HepG2 (cell line): ENCODE results near the gene MFRP.

Experiments
- CEBPB ChIP-seq: IDR thresholded peaks from 2 replicates; pipeline ENCODE4 v1.6.1; 2011; ENCODE audit warnings: low read depth, low read length, improper control_type of control experiment, borderline replicate concordance
- HMG20B ChIP-seq: conservative IDR thresholded peaks from 2 replicates; pipeline ENCODE4 v1.6.1; 2016; ENCODE audit warnings: missing genetic modification reagents, missing compliant biosample characterization
- MYC ChIP-seq: sonication (generic); formaldehyde crosslinking; IDR thresholded peaks from 2 replicates; pipeline ENCODE4 v1.9.0; 2021; ENCODE audit warnings: missing genetic modification reagents, borderline replicate concordance
- SNRNP70 ChIP-seq: fragments of 200-400 bp; formaldehyde crosslinking; IDR thresholded peaks from 2 replicates; pipeline ENCODE4 v1.6.1; 2017; ENCODE audit warnings: mild to moderate bottlenecking, low read depth, low read length, moderate library complexity
- TF ChIP-seq, protein P1 (sequence below): sonication (generic); formaldehyde crosslinking; IDR thresholded peaks from 2 replicates; pipeline ENCODE4 v1.5.0; 2020; ENCODE audit warnings: mild to moderate bottlenecking, missing genetic modification reagents, moderate library complexity

DNA sequence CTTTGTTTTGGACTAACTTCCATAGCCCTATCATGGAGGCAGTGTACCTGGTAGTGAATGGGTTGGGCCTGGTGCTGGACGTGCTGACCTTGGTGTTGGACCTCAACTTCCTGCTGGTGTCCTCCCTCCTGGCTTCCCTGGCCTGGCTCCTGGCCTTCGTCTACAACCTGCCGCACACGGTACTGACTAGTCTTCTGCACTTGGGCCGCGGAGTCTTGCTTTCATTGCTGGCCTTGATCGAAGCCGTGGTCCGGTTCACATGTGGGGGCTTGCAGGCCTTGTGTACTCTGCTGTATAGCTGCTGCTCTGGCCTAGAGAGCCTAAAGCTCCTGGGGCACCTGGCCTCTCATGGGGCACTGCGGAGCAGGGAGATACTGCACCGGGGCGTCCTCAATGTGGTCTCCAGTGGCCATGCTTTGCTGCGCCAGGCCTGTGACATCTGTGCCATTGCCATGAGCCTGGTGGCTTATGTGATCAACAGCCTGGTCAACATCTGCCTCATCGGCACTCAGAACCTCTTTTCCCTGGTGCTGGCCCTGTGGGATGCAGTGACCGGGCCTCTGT, 11.3 kb downstream of the MFRP start:
- no peak for TF ChIP-seq SNRNP70
- no peak for TF ChIP-seq MYC (CRISPR knock-in tag)
- TF ChIP-seq HMG20B (CRISPR knock-in tag), result no peak
- TF ChIP-seq CEBPB, result no peak
- TF ChIP-seq, protein P1, sequence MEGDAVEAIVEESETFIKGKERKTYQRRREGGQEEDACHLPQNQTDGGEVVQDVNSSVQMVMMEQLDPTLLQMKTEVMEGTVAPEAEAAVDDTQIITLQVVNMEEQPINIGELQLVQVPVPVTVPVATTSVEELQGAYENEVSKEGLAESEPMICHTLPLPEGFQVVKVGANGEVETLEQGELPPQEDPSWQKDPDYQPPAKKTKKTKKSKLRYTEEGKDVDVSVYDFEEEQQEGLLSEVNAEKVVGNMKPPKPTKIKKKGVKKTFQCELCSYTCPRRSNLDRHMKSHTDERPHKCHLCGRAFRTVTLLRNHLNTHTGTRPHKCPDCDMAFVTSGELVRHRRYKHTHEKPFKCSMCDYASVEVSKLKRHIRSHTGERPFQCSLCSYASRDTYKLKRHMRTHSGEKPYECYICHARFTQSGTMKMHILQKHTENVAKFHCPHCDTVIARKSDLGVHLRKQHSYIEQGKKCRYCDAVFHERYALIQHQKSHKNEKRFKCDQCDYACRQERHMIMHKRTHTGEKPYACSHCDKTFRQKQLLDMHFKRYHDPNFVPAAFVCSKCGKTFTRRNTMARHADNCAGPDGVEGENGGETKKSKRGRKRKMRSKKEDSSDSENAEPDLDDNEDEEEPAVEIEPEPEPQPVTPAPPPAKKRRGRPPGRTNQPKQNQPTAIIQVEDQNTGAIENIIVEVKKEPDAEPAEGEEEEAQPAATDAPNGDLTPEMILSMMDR, result no peak
